PFSK-1 (cell line): ENCODE results near the gene EML1.

Experiments used
- FOXP2 ChIP-seq: optimal IDR thresholded peaks from 2 replicates; pipeline ENCODE3; 2011; ENCODE audit warnings: borderline replicate concordance, control low read depth, inconsistent platforms; ENCODE audit not compliant: insufficient read depth; ENCODE audit errors: extremely low read length, extremely low read depth
- POLR2AphosphoS5 ChIP-seq: IDR thresholded peaks from 2 replicates; pipeline ENCODE4 v1.6.1; 2012; ENCODE audit warnings: low read depth, mild to moderate bottlenecking, control low read depth, low read length, moderate library complexity
- SIN3A ChIP-seq: IDR thresholded peaks from 2 replicates; pipeline ENCODE4 v1.6.1; 2012; ENCODE audit warnings: mild to moderate bottlenecking, low read length, moderate library complexity, borderline replicate concordance; ENCODE audit not compliant: insufficient read depth
- TAF1 ChIP-seq: IDR thresholded peaks from 2 replicates; pipeline ENCODE4 v1.6.1; 2012; ENCODE audit warnings: low read length, control low read depth, borderline replicate concordance; ENCODE audit not compliant: insufficient read depth
- TF ChIP-seq, protein P1 (sequence below), 2 experiments: IDR thresholded peaks; 2 replicates each; pipeline versions ENCODE4 v1.6.1 to v1.8.0; 2011 to 2012; ENCODE audit warnings: low read depth in 2 of 2, low read length in 2 of 2, control low read depth in 1 of 2, inconsistent platforms in 1 of 2, mild to moderate bottlenecking in 1 of 2, moderate library complexity in 1 of 2; ENCODE audit not compliant: insufficient read depth in 1 of 2

The EML1 gene

DNA sequence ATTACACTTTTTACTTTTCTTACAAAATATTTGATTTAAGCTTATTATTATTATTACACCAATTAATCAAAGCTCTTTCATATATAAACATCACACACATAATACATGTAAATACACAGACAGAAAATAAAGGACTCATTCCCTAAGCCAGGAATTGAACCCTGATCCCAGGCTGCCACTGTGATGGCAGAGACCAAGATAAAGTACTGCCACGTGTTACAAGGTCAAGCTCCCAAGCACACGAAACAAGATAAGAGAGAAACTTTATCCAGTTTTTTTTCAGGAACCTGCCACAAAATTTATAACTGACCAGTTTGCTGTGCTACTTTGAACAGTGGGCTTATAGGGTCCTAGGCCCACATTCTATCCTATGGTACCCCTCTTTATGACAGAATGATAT, 111.3 kb downstream of the EML1 start:
- TF ChIP-seq FOXP2 (no peak), POLR2AphosphoS5 (no peak), SIN3A (no peak), TAF1 (no peak)
- TF ChIP-seq, protein P1, sequence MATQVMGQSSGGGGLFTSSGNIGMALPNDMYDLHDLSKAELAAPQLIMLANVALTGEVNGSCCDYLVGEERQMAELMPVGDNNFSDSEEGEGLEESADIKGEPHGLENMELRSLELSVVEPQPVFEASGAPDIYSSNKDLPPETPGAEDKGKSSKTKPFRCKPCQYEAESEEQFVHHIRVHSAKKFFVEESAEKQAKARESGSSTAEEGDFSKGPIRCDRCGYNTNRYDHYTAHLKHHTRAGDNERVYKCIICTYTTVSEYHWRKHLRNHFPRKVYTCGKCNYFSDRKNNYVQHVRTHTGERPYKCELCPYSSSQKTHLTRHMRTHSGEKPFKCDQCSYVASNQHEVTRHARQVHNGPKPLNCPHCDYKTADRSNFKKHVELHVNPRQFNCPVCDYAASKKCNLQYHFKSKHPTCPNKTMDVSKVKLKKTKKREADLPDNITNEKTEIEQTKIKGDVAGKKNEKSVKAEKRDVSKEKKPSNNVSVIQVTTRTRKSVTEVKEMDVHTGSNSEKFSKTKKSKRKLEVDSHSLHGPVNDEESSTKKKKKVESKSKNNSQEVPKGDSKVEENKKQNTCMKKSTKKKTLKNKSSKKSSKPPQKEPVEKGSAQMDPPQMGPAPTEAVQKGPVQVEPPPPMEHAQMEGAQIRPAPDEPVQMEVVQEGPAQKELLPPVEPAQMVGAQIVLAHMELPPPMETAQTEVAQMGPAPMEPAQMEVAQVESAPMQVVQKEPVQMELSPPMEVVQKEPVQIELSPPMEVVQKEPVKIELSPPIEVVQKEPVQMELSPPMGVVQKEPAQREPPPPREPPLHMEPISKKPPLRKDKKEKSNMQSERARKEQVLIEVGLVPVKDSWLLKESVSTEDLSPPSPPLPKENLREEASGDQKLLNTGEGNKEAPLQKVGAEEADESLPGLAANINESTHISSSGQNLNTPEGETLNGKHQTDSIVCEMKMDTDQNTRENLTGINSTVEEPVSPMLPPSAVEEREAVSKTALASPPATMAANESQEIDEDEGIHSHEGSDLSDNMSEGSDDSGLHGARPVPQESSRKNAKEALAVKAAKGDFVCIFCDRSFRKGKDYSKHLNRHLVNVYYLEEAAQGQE (IDR thresholded peaks at IDR 0.05; ENCODE audit: insufficient read depth in 1 of 2, low read depth in 2 of 2, low read length in 2 of 2): no peak

DNA sequence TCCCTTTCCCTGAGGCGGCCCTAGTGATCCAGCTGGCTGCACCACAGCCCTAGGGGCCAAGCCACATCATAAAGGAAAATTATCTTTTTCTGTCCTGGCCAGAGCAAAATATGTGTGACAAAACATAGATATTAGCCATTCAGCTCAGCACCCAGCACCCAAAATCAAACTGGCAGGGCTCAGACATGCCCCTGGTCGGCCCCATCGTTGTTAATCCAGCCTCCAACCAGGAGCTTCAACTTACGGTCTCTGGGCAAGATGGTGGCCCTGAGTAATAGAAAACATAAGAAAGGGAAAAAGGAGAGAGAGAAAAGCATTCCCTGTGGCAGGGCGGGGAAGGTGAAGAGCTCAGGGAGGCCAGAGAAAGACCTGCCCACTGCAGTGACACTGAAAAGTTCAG, 111.9 kb downstream of the EML1 start:
- TF ChIP-seq SIN3A (no peak), FOXP2 (no peak)
- TF ChIP-seq, protein P1 (IDR thresholded peaks at IDR 0.05; ENCODE audit: insufficient read depth in 1 of 2, low read depth in 2 of 2, low read length in 2 of 2): no peak

DNA sequence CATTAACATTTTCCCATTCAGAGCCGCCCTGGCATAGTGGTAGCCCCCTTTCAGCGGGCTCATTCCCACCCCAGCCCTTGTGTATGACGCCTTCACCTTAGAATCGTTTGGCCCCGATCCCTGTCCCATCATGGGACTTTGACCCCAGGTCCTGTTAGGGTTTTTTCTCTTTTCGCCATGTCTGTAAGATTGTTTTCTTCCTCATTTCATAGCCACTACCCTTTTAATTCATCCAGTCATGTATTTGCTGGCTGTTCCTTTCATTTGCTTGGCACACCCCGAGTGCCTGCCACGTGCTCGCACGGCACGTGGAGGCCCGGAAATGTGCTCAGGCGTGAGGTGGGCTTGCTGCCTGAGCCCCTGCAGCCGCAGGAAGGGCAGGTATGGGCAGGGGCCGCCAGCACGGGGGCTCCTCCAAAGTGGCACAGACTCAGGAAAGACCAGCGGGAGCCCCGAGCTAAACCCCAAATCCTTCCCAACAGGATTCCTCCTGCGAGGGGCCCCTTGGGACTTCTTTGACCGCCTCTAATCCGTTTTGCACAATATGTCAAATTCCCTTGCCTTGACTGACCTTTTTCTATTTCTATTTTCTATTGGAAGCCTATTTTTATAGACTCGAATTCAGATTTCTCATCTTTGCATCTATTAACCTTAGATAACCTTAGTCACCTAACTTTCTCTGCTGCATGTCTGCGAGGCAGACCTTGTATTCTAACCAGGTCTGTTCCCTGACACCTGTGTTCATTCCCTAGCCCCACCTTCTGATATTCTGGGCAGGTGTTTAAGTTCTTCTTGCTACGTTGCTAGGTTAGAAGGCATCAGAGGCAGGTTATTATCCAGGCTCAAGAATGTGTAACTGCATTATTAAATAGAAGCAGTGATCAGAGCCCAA, 114.8 kb downstream of the EML1 start:
- TF ChIP-seq, protein P1 (IDR thresholded peaks at IDR 0.05; ENCODE audit: insufficient read depth in 1 of 2, low read depth in 2 of 2, low read length in 2 of 2): no peak
- TF ChIP-seq TAF1 (no peak), SIN3A (no peak), FOXP2 (no peak), POLR2AphosphoS5 (no peak)

DNA sequence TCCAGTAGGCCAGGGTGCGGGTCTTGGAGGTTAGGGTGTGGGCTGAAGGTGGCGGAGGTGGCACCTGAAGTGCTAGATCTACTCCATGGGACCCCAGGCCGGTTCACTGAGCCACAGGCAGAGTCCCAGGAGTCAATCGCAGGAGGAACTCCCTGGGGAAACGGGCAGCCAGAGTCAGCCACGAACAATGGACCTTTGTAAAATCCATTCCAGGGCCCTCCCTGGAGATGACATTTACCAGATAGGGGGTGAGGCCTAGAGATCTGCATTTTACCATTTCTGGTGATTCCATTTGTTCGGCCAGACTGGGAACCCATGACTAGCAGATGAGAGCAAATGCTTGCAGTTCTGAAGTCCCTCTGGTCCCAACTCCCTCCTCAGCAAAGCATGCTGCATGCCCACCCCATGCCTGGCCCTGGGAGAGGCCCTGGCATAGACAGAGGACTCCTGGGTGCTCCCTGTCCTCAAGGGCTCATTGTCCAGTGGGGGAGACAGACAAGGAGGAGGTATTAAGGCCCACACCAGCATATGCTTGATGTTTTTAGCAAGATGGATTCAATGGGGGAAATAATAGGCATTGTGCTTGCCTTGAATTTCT, 115.5 kb downstream of the EML1 start:
- TF ChIP-seq, protein P1 (IDR thresholded peaks at IDR 0.05; ENCODE audit: insufficient read depth in 1 of 2, low read depth in 2 of 2, low read length in 2 of 2): no peak
- TF ChIP-seq SIN3A (no peak), TAF1 (no peak), POLR2AphosphoS5 (no peak), FOXP2 (no peak)
